Karpas-422 (cell line): ENCODE data around the gene ARRDC1. TPM values are rescaled to one million over a fixed set of nuclear protein-coding genes. Genes with fewer than 3 reads are reported as not detected.
A peak's percentile ranks its signal among the peaks of the same experiment; 100 is the strongest.
"Not testable (repeated sequence)": the region's sequence is repeated elsewhere in the genome, so short reads cannot be mapped to it uniquely, and the experiment has no call there.

Experiments used
- DNase-seq: peaks from one replicate; pipeline ENCODE4 v3.0.0-alpha.2; 2015
- H2AFZ ChIP-seq: fragments of 200-600 bp; sonication (generic); 2 replicates; pipeline ENCODE4 v1.6.1; 2014; ENCODE audit warnings: antibody characterized with exemption, low read length, mixed read lengths
- H3K27ac ChIP-seq: fragments of 200-600 bp; sonication (generic); 2 replicates; pipeline ENCODE4 v1.5.1; 2014; ENCODE audit warnings: mild to moderate bottlenecking, low read length, moderate library complexity
- H3K27me3 ChIP-seq: fragments of 200-600 bp; sonication (generic); 2 replicates; pipeline ENCODE4 v1.6.1; 2014; ENCODE audit warnings: low read length, mixed read lengths
- H3K36me3 ChIP-seq: fragments of 200-600 bp; sonication (generic); 2 replicates; pipeline ENCODE4 v1.6.1; 2014; ENCODE audit warnings: low read length, mixed read lengths; ENCODE audit not compliant: insufficient read depth
- H3K4me1 ChIP-seq: fragments of 200-600 bp; sonication (generic); 2 replicates; pipeline ENCODE4 v1.6.1; 2014; ENCODE audit warnings: mild to moderate bottlenecking, low read length, mixed read lengths
- H3K4me2 ChIP-seq: fragments of 200-600 bp; sonication (generic); 2 replicates; pipeline ENCODE4 v1.6.1; 2014; ENCODE audit warnings: low read length, low read depth, mild to moderate bottlenecking; ENCODE audit not compliant: poor library complexity, severe bottlenecking
- H3K4me3 ChIP-seq: fragments of 200-600 bp; sonication (generic); 2 replicates; pipeline ENCODE4 v1.5.1; 2014; ENCODE audit warnings: mild to moderate bottlenecking, antibody characterized with exemption, low read length, mixed read lengths
- H3K79me2 ChIP-seq: fragments of 200-600 bp; sonication (generic); 2 replicates; pipeline ENCODE4 v1.6.1; 2014; ENCODE audit warnings: mild to moderate bottlenecking, low read length, mixed read lengths
- H3K9ac ChIP-seq: fragments of 200-600 bp; sonication (generic); 2 replicates; pipeline ENCODE4 v1.6.0; 2014; ENCODE audit warnings: low read length
- H3K9me2 ChIP-seq: fragments of 200-600 bp; sonication (generic), shearing (Covaris generic); replicated peaks from 2 replicates; pipeline ENCODE4 v1.6.0; 2014; ENCODE audit warnings: mild to moderate bottlenecking, low read length, moderate library complexity; ENCODE audit not compliant: insufficient read depth
- H3K9me3 ChIP-seq: fragments of 300-700, 200-600 bp; sonication (generic); 2 replicates; pipeline ENCODE4 v1.6.1; 2014; ENCODE audit warnings: low read length, mixed read lengths
- H4K20me1 ChIP-seq: fragments of 200-600 bp; sonication (generic); 2 replicates; pipeline ENCODE4 v1.6.1; 2014; ENCODE audit warnings: mild to moderate bottlenecking, antibody characterized with exemption, low read length, low read depth; ENCODE audit not compliant: insufficient read depth
- total RNA-seq: library from RNA; depleted of rRNA; stranded (reverse); fragments of >200 nt; shearing (Covaris generic); gene quantifications from 2 replicates; pipeline ENCODE4 v1.2.3, GENCODE V29; 2014; ENCODE audit warnings: low replicate concordance

Gene ARRDC1
- total RNA-seq, 1 experiment from 2014 or later, result 36.0 TPM

DNA sequence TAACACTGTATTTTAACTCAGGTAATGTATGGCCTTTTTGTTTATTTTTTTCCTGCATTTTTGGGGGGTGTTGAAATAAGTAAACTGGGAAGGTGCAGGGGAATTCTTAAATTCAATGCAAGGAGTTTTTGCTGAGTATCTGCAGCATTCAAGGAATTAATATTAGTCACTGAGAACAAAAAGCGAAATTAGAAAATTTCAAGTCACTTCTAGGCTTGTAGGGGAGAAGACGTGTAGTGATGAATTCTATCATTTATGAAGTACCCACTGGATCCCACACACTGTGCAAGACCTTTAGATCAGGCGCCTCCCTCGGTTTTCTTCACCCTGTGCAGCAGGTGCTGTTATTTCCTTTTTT lies 14.5 kb downstream of the ARRDC1 start:
- no peaks in the 10 kb centered on the region for H3K27me3 ChIP-seq
- peaks cover 12% of the 10 kb centered on the region; the same call in 1 of the 2 replicates for H4K20me1 ChIP-seq
- DNase-seq, result no peak
- H3K27ac ChIP-seq, result peak overlapping the region; percentile 62
- H3K9me2 ChIP-seq, result no peaks in the 10 kb centered on the region
- H3K9ac ChIP-seq, result peak overlapping the region; percentile 90
- peak overlapping the region; percentile 98 for H3K4me3 ChIP-seq
- no peak overlapping the region for H2AFZ ChIP-seq
- peaks cover 82% of the 10 kb centered on the region for H3K79me2 ChIP-seq
- H3K36me3 ChIP-seq, result peaks cover 6% of the 10 kb centered on the region; the same call in 1 of the 2 replicates
- peaks cover 31% of the 10 kb centered on the region for H3K4me1 ChIP-seq
- peak overlapping the region; percentile 99 for H3K4me2 ChIP-seq
- no peaks in the 10 kb centered on the region for H3K9me3 ChIP-seq

DNA sequence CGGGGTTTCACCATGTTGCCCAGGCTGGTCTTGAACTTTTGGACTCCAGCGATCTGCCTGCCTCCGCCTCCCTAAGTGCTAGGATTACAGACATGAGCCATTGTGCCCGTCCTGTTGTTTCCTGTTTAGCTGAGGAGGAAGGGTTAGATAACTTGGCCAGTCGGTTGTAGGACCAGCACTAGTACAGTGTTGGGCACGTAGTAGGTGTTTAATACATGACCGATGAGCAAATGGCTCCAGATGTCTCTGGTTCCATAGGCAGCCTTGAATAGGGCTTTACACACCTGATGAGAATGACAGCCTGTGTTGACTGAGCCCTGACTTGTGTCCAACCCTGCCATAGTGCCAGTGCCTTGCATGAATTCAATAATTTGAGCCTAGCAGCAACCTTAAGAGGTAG lies 15.1 kb downstream of the ARRDC1 start:
- Histone ChIP-seq H3K4me2 (peak overlapping the region; percentile 99), H3K27ac (no peak overlapping the region), H3K9me3 (no peaks in the 10 kb centered on the region), H3K27me3 (no peaks in the 10 kb centered on the region), H3K36me3 (peaks cover 6% of the 10 kb centered on the region; the same call in 1 of the 2 replicates), H3K4me3 (no peak overlapping the region; the same call in 1 of the 2 replicates), H3K9ac (peak overlapping the region; percentile 90; the same call in 1 of the 2 replicates), H3K4me1 (peaks cover 31% of the 10 kb centered on the region), H2AFZ (no peak overlapping the region), H4K20me1 (peaks cover 12% of the 10 kb centered on the region; the same call in 1 of the 2 replicates), H3K79me2 (peaks cover 86% of the 10 kb centered on the region), H3K9me2 (no peaks in the 10 kb centered on the region)
- DNase-seq, result no peak

DNA sequence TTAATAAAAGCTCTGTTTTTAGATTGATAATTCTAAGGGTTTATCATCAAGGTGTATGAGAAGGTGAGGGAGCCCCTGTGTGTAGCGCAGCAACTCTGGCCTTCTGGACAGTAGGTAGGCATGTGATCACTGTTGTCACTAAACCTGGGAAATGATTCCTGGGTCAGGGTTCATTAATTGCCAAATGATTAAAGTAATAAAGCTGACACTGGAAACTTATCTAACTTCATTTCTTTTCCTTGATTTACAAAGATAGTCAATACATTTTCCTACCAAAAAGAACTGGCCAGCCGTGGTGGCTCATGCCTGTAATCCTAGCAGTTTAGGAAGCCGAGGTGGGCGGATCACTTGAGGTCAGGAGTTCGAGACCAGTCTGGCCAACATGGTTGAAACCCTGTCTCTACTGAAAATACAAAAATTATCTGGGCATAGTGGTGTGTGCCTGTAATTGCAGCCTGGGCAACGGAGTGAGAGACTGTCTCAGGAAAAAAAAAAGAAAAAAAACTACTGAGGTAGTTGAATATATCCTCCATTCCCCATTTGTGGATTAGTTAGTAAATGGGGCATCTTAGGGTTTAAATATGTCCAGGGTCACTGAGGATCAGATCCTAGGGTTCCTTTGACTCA lies 15.8 kb downstream of the ARRDC1 start:
- H3K9ac ChIP-seq, result no peak overlapping the region; the same call in 1 of the 2 replicates
- peak; percentile 58 for DNase-seq
- H3K9me2 ChIP-seq, result no peaks in the 10 kb centered on the region
- H3K4me3 ChIP-seq, result no peak overlapping the region; the same call in 1 of the 2 replicates
- no peaks in the 10 kb centered on the region for H3K9me3 ChIP-seq
- H2AFZ ChIP-seq, result no peak overlapping the region
- H3K27me3 ChIP-seq, result no peaks in the 10 kb centered on the region
- H3K27ac ChIP-seq, result no peak overlapping the region
- peaks cover 88% of the 10 kb centered on the region for H3K79me2 ChIP-seq
- peaks cover 12% of the 10 kb centered on the region; the same call in 1 of the 2 replicates for H4K20me1 ChIP-seq
- peaks cover 31% of the 10 kb centered on the region for H3K4me1 ChIP-seq
- peak overlapping the region; percentile 99 for H3K4me2 ChIP-seq
- H3K36me3 ChIP-seq, result peaks cover 6% of the 10 kb centered on the region; the same call in 1 of the 2 replicates

DNA sequence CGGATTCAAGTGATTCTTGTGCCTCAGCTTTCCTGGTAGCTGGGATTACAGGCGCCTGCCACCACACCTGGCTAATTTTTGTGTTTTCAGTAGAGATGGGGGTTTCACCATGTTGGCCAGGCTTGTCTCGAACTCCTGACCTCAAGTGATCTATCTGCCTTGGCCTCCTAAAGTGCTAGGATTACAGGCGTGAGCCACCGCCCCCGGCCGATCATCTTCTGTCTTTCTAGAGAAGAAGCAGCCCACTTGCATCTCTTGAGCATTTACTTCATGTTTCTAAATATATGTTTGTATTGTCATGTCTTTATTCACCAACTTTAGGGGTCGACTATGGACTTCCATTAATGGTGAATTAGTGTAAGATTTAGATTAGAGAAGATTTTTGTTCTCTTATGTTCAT lies 16.7 kb downstream of the ARRDC1 start:
- not testable (repeated sequence) for H3K27ac ChIP-seq

DNA sequence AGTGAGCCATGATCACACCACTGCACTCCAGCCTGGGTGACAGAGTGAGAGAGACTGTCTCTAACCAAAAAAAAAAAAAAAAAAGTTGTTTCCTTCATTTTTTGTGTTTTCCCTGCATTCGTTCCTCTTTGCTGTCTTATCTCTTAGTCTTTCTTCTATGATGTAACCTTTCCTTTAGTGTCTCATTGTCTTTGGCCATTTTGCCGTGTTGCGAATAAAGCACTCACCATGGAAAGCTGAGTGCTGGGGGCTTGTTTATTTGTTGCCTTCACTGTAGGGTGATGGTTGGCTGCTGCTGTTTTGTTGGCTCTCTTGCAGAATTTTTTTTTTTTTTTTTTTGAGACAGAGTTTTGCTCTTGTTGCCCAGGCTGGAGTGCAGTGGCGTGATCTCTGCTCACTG lies 21.0 kb downstream of the ARRDC1 start:
- no peak overlapping the region for H3K4me3 ChIP-seq
- H3K79me2 ChIP-seq, result peaks cover 97% of the 10 kb centered on the region
- H3K27me3 ChIP-seq, result no peaks in the 10 kb centered on the region
- no peaks in the 10 kb centered on the region for H3K9me3 ChIP-seq
- H3K9ac ChIP-seq, result no peak overlapping the region
- H2AFZ ChIP-seq, result no peak overlapping the region
- no peak overlapping the region for H3K4me2 ChIP-seq
- H3K4me1 ChIP-seq, result no peaks in the 10 kb centered on the region
- H3K9me2 ChIP-seq, result no peaks in the 10 kb centered on the region
- no peaks in the 10 kb centered on the region for H4K20me1 ChIP-seq
- no peak overlapping the region for H3K27ac ChIP-seq
- H3K36me3 ChIP-seq, result peaks cover 2% of the 10 kb centered on the region; the same call in 1 of the 2 replicates
- DNase-seq, result no peak

More for the DNA sequence above, 16.7 kb downstream of the ARRDC1 start:
- H2AFZ ChIP-seq, H3K27me3 ChIP-seq, H3K4me2 ChIP-seq, H3K9me3 ChIP-seq, H3K4me3 ChIP-seq, H3K9me2 ChIP-seq, H3K9ac ChIP-seq, H3K36me3 ChIP-seq, DNase-seq: not testable (repeated sequence)
- Histone ChIP-seq H3K79me2 (peaks cover 90% of the 10 kb centered on the region), H4K20me1 (peaks cover 12% of the 10 kb centered on the region; the same call in 1 of the 2 replicates), H3K4me1 (peaks cover 23% of the 10 kb centered on the region)

DNA sequence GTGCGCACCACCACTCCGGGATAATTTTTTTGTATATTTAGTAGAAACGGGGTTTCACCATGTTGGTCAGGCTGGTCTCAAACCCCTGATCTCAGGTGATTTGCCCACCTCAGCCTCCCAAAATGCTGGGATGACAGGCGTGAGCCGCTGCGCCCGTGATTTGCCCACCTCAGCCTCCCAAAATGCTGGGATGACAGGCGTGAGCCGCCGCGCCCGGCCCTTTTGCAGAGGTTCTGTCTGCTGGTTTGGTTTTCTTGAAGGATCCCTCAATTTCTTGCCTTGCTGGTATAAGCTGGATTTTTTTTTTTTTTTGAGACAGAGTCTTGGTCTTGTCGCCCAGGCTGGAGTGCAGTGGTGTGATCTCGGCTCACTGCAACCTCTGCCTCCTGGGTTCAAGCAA lies 21.9 kb downstream of the ARRDC1 start:
- not testable (repeated sequence) for H3K36me3 ChIP-seq, H3K27me3 ChIP-seq, H3K9ac ChIP-seq, H2AFZ ChIP-seq, H3K4me1 ChIP-seq, H4K20me1 ChIP-seq, H3K4me3 ChIP-seq, H3K27ac ChIP-seq, H3K9me2 ChIP-seq, DNase-seq, H3K9me3 ChIP-seq, H3K4me2 ChIP-seq
- H3K79me2 ChIP-seq, result peaks cover 98% of the 10 kb centered on the region

DNA sequence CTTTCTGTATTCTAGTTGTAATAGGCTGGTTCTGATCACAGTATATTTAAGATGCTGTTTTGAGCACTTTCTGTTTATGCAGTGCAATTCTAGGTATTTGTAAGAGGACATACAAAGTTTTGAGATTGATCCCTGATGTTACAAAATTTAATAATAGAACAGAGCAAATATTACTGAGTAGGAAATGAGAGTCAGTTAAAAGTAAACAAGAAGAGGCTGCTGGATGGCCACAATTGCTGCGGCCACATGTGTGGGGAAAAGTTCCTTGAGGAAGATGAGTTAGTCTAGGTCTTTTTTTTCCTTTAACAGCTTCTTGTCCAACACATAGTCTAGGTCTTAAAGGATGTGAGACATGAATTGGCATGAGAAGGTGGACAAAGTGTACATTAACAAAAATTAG lies 24.6 kb downstream of the ARRDC1 start:
- no peaks in the 10 kb centered on the region for H3K9me2 ChIP-seq
- no peak overlapping the region for H3K4me2 ChIP-seq
- H3K9me3 ChIP-seq, result no peaks in the 10 kb centered on the region
- no peaks in the 10 kb centered on the region for H3K36me3 ChIP-seq
- H3K27ac ChIP-seq, result no peak overlapping the region
- no peak overlapping the region for H2AFZ ChIP-seq
- no peak overlapping the region for H3K9ac ChIP-seq
- H4K20me1 ChIP-seq, result 0 out of 2 replicates have a peak, but pooled peaks cover 8% of the 10 kb centered on the region
- no peaks in the 10 kb centered on the region for H3K27me3 ChIP-seq
- H3K4me3 ChIP-seq, result no peak overlapping the region
- H3K79me2 ChIP-seq, result peaks cover 98% of the 10 kb centered on the region
- no peak for DNase-seq
- H3K4me1 ChIP-seq, result no peaks in the 10 kb centered on the region

DNA sequence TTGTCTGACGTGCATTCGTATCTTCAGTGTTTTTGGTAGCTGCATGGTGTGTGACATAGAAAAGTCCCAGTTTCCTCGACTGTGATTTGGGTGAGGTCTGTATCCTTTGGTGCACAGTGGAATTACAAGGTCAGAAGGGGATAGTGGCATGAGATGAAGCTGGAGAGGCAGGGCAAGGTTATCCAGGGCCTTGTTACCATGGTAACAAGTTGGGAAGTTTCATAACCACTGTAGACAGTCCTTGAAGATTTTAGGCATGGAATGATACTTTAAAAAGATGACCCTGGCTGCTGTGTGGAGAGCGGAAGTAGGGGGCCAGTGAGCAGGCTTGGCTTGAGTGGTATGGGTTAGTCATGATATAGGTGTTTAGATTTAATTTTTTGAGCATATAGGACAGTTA lies 25.2 kb downstream of the ARRDC1 start:
- no peaks in the 10 kb centered on the region for H3K27me3 ChIP-seq
- H3K36me3 ChIP-seq, result no peaks in the 10 kb centered on the region
- DNase-seq, result no peak
- 0 out of 2 replicates have a peak, but pooled peaks cover 8% of the 10 kb centered on the region for H4K20me1 ChIP-seq
- no peak overlapping the region for H3K9ac ChIP-seq
- peaks cover 97% of the 10 kb centered on the region for H3K79me2 ChIP-seq
- no peak overlapping the region for H3K4me3 ChIP-seq
- no peaks in the 10 kb centered on the region for H3K9me3 ChIP-seq
- H3K27ac ChIP-seq, result no peak overlapping the region
- no peak overlapping the region for H2AFZ ChIP-seq
- no peak overlapping the region for H3K4me2 ChIP-seq
- H3K4me1 ChIP-seq, result no peaks in the 10 kb centered on the region
- no peaks in the 10 kb centered on the region for H3K9me2 ChIP-seq
